ENCODE data around the gene ECT2L.

DNA sequence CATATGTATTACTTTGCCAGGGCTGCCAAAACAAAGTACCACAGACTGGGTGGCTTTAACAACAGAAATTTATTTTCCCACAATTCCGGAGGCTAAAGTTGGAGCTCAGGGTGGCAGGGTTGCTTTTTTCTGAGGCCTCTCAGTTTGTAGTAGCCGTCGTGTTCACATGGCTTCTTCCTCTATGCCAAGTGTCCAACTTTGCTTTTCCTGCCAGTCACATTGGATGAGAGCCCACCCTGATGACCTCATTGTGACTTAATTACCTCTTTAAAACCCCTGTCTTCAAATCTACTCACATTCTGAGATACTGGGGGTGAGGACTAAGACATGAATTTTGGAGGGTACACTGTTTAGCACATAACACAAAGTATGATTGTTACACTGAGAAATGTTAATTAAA is 9.9 kb upstream of the ECT2L start:
- no peak for TF ChIP-seq TAF1 (IDR thresholded peaks at IDR 0.05; ENCODE audit: borderline replicate concordance, low read depth, low read length)
- TF ChIP-seq, protein P1, sequence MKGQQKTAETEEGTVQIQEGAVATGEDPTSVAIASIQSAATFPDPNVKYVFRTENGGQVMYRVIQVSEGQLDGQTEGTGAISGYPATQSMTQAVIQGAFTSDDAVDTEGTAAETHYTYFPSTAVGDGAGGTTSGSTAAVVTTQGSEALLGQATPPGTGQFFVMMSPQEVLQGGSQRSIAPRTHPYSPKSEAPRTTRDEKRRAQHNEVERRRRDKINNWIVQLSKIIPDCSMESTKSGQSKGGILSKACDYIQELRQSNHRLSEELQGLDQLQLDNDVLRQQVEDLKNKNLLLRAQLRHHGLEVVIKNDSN (IDR thresholded peaks at IDR 0.05; ENCODE audit: borderline replicate concordance, low read depth): no peak
